GM21576 (cell line): Measurements from ENCODE around the gene DLG2.
"Not testable (repeated sequence)": the region's sequence is repeated elsewhere in the genome, so short reads cannot be mapped to it uniquely, and the experiment has no call there.

ENCODE experiments used
- ATAC-seq: cut with Tn5 transposase; IDR thresholded peaks from one replicate; pipeline ENCODE4 v1.9.1; 2021; ENCODE audit warnings: mild to moderate bottlenecking, moderate library complexity; ENCODE audit not compliant: unreplicated experiment

Gene DLG2

GRCh38 chr11:83782329-83782728, 1844.8 kb downstream of the DLG2 start:
- no peak for ATAC-seq

DNA sequence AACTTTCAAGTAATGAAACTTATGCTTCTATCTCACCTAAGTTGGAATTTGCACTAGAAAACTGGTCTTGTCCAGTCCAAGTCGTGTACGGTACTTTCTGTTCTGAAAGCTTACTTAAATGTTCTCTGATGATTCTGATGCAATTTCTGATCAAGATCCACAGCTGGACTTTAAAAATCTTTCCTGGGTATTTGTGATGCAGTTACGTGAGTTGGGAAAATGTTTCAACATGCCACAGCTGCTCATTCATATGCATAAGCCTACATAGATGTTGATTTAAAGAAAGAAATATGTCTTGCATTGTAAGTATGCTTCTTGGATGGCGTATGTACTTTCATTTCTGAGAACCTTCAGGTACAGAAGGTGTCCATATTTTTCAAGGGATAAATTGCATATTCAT, 1847.3 kb downstream of the DLG2 start:
- no peak for ATAC-seq

- no peak for ATAC-seq
These were observed 1848.5 kb downstream of the DLG2 start for GRCh38 chr11:83778596-83778995.

GRCh38 chr11:83773950-83774880, 1852.9 kb downstream of the DLG2 start:
- no peak for ATAC-seq

- ATAC-seq: no peak
These were observed 1858.7 kb downstream of the DLG2 start for GRCh38 chr11:83768489-83768888.

- no peak for ATAC-seq
These were observed 1860.2 kb downstream of the DLG2 start for GRCh38 chr11:83766932-83767331.

DNA sequence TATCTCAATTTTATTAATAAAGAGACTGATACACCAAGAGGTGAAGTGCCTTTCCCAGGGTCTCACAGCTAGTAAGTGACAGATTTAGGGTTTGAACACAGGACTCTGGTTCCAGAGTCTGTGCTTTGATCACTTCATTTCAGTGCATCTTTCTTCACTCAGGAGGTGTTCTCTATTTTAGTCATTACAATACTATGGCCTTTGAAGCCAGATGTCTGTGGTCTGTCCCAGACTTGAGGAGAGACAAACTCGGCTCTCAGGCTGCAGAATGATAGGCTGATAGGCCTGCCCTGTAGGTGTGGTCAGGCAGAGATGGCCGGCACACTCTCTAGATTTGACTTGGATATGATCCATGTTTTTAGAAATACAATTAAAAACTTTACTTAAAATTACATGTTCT, 1862.5 kb downstream of the DLG2 start:
- no peak for ATAC-seq

DNA sequence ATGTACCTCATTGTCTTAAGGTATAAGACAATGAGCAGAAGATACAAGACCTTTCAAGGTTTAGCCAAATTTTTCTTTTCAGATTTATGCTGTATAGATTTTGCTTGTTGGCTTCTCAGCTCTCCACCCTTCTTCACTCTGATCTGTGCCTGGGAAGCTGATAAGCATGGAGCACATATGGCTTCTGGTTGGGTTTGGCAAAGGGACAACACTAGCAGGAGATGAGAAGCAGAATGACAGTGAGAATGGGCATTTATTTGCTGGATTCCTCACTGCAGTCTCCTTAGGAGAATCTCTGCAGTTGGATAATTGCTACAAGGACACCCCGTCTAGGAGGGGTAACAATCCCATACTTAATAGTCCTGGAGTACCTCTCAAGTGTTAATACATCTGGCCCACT, 1866.2 kb downstream of the DLG2 start:
- no peak for ATAC-seq

- no peak for ATAC-seq
These were observed 1868.0 kb downstream of the DLG2 start for GRCh38 chr11:83759148-83759547.

GRCh38 chr11:83751041-83751440, 1876.1 kb downstream of the DLG2 start:
- no peak for ATAC-seq

GRCh38 chr11:83746921-83747585, 1880.1 kb downstream of the DLG2 start:
- ATAC-seq: no peak

DNA sequence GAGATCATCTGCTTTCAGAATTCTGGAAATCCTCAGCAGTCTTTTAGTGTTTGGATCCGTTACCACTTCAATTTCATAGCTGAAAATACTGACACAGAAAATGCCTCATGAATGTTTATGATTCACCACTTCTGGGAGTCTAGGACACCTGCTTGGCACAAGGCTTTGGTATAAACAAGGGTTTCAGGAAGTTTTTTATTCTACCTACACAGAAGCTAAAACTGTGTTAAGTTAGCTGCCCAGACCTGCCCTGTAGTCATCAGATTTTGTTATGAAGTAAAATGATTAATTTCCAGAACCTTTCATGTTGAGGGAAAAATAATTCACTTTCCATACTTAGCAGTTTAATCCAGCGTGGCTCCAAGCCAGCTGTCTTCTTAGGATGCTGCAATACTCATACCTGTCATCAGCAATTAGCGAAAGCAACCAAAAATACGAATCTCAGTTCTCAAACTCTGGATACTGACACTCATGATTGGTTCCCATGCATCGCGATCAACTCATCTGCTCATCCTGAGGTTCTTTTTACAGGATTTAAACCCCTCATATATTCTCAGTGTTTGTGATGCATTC, 1882.4 kb downstream of the DLG2 start:
- ATAC-seq: no peak

- no peak for ATAC-seq
These were observed 1890.5 kb downstream of the DLG2 start for GRCh38 chr11:83736684-83737083.

GRCh38 chr11:83734120-83734519, 1893.0 kb downstream of the DLG2 start:
- ATAC-seq: no peak

GRCh38 chr11:83731288-83731687, 1895.9 kb downstream of the DLG2 start:
- ATAC-seq: not testable (repeated sequence)

GRCh38 chr11:83728281-83728680, 1898.9 kb downstream of the DLG2 start:
- ATAC-seq: no peak

GRCh38 chr11:83727251-83727650, 1899.9 kb downstream of the DLG2 start:
- no peak for ATAC-seq

GRCh38 chr11:83726316-83726715, 1900.8 kb downstream of the DLG2 start:
- ATAC-seq: no peak

GRCh38 chr11:83725728-83726127, 1901.4 kb downstream of the DLG2 start:
- ATAC-seq: no peak

- no peak for ATAC-seq
These were observed 1901.9 kb downstream of the DLG2 start for GRCh38 chr11:83725269-83725560.

DNA sequence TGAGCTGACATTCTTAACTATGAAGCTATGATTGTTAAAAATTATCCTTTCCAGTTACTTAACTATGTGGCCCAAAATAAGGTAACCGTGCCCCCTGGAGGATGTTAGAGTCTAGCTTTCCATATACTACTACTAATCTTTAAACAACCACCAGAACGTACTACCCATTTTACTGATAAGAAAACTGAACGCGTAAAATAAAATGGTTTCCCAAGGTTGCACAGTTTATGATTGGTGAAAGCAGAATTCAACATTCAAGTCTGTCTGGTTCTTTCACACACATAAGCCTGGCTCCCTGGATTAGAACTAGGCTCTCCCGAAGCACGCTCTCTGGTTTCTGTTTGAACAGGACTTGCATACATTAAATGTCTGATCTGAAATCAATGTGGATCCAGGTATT, 1903.1 kb downstream of the DLG2 start:
- no peak for ATAC-seq
